SK-N-SH (cell line): ENCODE results near the gene DSG2.

Experiments
- CHD2 ChIP-seq: fragments of 150-350 bp; IDR thresholded peaks from 2 replicates; pipeline ENCODE4 v1.6.1; 2018; ENCODE audit warnings: low read length; ENCODE audit not compliant: partially characterized antibody
- CTCF ChIP-seq: fragments of 200-600 bp; sonication (generic); IDR thresholded peaks from 2 replicates; pipeline ENCODE4 v1.6.1; 2017; ENCODE audit warnings: antibody characterized with exemption, mild to moderate bottlenecking, moderate library complexity
- ELF1 ChIP-seq: IDR thresholded peaks from 2 replicates; pipeline ENCODE4 v1.4.0; 2012
- EP300 ChIP-seq, 2 experiments: IDR thresholded peaks; 2 replicates each; pipeline versions ENCODE4 v1.4.0 to v1.6.1; 2012; ENCODE audit warnings: borderline replicate concordance in 1 of 2, low read depth in 1 of 2, low read length in 1 of 2
- GATA2 ChIP-seq: sonication (generic); formaldehyde crosslinking; IDR thresholded peaks from 2 replicates; pipeline ENCODE4 v1.5.0; 2020; ENCODE audit warnings: mild to moderate bottlenecking, missing genetic modification reagents
- JUND ChIP-seq: IDR thresholded peaks from 2 replicates; pipeline ENCODE4 v1.4.0; 2012
- MAX ChIP-seq: IDR thresholded peaks from 2 replicates; pipeline ENCODE4 v1.4.0; 2012; ENCODE audit warnings: low read depth
- RAD21 ChIP-seq: IDR thresholded peaks from 2 replicates; pipeline ENCODE4 v1.6.1; 2012; ENCODE audit warnings: mild to moderate bottlenecking, low read length
- RCOR1 ChIP-seq: fragments of 150-350 bp; IDR thresholded peaks from 2 replicates; pipeline ENCODE4 v1.6.1; 2017; ENCODE audit warnings: antibody characterized with exemption, low read length
- RFX5 ChIP-seq: IDR thresholded peaks from 2 replicates; pipeline ENCODE4 v1.6.1; 2012; ENCODE audit warnings: mild to moderate bottlenecking, improper control_type of control experiment, low read length
- SMC3 ChIP-seq: IDR thresholded peaks from 2 replicates; pipeline ENCODE4 v1.6.1; 2012; ENCODE audit warnings: low read depth, low read length, improper control_type of control experiment
- USF1 ChIP-seq: IDR thresholded peaks from 2 replicates; pipeline ENCODE4 v1.4.0; 2012; ENCODE audit warnings: low read depth, borderline replicate concordance
- USF2 ChIP-seq: fragments of 150-350 bp; IDR thresholded peaks from 2 replicates; pipeline ENCODE4 v1.6.1; 2017; ENCODE audit warnings: antibody characterized with exemption, low read length, low read depth, borderline replicate concordance
- ZBTB33 ChIP-seq: IDR thresholded peaks from 2 replicates; pipeline ENCODE4 v1.4.0; 2012; ENCODE audit warnings: low read depth, borderline replicate concordance

- TF ChIP-seq RAD21 = no peak
- TF ChIP-seq EP300 (IDR thresholded peaks at IDR 0.05; ENCODE audit: borderline replicate concordance in 1 of 2, low read depth in 1 of 2, low read length in 1 of 2) = no peak
- TF ChIP-seq GATA2 (CRISPR knock-in tag) = no peak
- no peak for TF ChIP-seq RFX5
- no peak for TF ChIP-seq CTCF
- TF ChIP-seq ZBTB33 = no peak
- TF ChIP-seq CHD2 = no peak
- no peak for TF ChIP-seq USF1
- TF ChIP-seq USF2 = no peak
- TF ChIP-seq RCOR1 = no peak
- no peak for TF ChIP-seq MAX
- TF ChIP-seq SMC3 = no peak
- no peak for TF ChIP-seq ELF1
- TF ChIP-seq JUND = no peak
Measured at GRCh38 chr18:31592506-31593157, 94.7 kb downstream of the DSG2 start.
